HG03095 (cell line): ENCODE results near the gene PARP9.
"Not testable (repeated sequence)": the region's sequence is repeated elsewhere in the genome, so short reads cannot be mapped to it uniquely, and the experiment has no call there.

Source experiments
- ATAC-seq: cut with Tn5 transposase; IDR thresholded peaks from one replicate; pipeline ENCODE4 v1.9.1; 2021; ENCODE audit warnings: moderate library complexity; ENCODE audit not compliant: unreplicated experiment

The PARP9 gene

GRCh38 chr3:122576174-122576940 is 12.3 kb upstream of the PARP9 start:
- ATAC-seq: peak; percentile 80

- no peak for ATAC-seq
Measured at GRCh38 chr3:122572940-122573412, 8.9 kb upstream of the PARP9 start.

GRCh38 chr3:122568755-122569154 is 4.7 kb upstream of the PARP9 start:
- no peak for ATAC-seq

GRCh38 chr3:122568131-122568530 is 4.0 kb upstream of the PARP9 start:
- ATAC-seq: not testable (repeated sequence)

GRCh38 chr3:122563717-122564025 is 429 bp downstream of the PARP9 start:
- no peak for ATAC-seq

- ATAC-seq: no peak
Measured at GRCh38 chr3:122562923-122563716, 980 bp downstream of the PARP9 start.

- ATAC-seq: peak; percentile 47
Measured at GRCh38 chr3:122560680-122561079, 3.4 kb downstream of the PARP9 start.

- no peak for ATAC-seq
Measured at GRCh38 chr3:122559906-122560305, 4.2 kb downstream of the PARP9 start.

GRCh38 chr3:122558605-122559004 is 5.5 kb downstream of the PARP9 start:
- ATAC-seq: no peak

- no peak for ATAC-seq
Measured at GRCh38 chr3:122557356-122557755, 6.7 kb downstream of the PARP9 start.

- ATAC-seq: no peak
Measured at GRCh38 chr3:122555275-122556071, 8.6 kb downstream of the PARP9 start.

GRCh38 chr3:122553171-122553570 is 10.9 kb downstream of the PARP9 start:
- no peak for ATAC-seq

- no peak for ATAC-seq
Measured at GRCh38 chr3:122548619-122549018, 15.5 kb downstream of the PARP9 start.

GRCh38 chr3:122548076-122548475 is 16.0 kb downstream of the PARP9 start:
- ATAC-seq: no peak

- no peak for ATAC-seq
Measured at GRCh38 chr3:122546151-122546550, 17.9 kb downstream of the PARP9 start.

GRCh38 chr3:122538956-122539490 is 25.1 kb downstream of the PARP9 start:
- ATAC-seq: no peak

GRCh38 chr3:122536632-122537001 is 27.5 kb downstream of the PARP9 start:
- ATAC-seq: no peak

GRCh38 chr3:122535964-122536631 is 28.0 kb downstream of the PARP9 start:
- ATAC-seq: no peak

GRCh38 chr3:122533931-122534334 is 30.2 kb downstream of the PARP9 start:
- peak; percentile 98 for ATAC-seq

- ATAC-seq: no peak
Measured at GRCh38 chr3:122533480-122533879, 30.6 kb downstream of the PARP9 start.

- ATAC-seq: no peak
Measured at GRCh38 chr3:122530164-122530563, 33.9 kb downstream of the PARP9 start.
